ENCODE results near the gene TDRD9.
"Not testable (repeated sequence)": the region's sequence is repeated elsewhere in the genome, so short reads cannot be mapped to it uniquely, and the experiment has no call there.

The TDRD9 gene

GRCh38 chr14:103885509-103885932 lies 42.7 kb upstream of the TDRD9 start:
- Histone ChIP-seq H3K27ac (ENCODE audit: low read length) (no peak overlapping the region), H3K4me3 (ENCODE audit: low read length in 2 of 2) (no peak overlapping the region), H3K27me3 (ENCODE audit: control insufficient read depth in 1 of 2, insufficient read depth in 2 of 2, low read length in 2 of 2) (no peaks in the 10 kb centered on the region), H3K9ac (ENCODE audit: low read length in 2 of 2) (no peak overlapping the region), H3K36me3 (ENCODE audit: control insufficient read depth in 2 of 2, insufficient read depth in 2 of 2, low read length in 2 of 2) (no peaks in the 10 kb centered on the region), H3K9me3 (ENCODE audit: control insufficient read depth in 2 of 2, low read length in 2 of 2) (no peaks in the 10 kb centered on the region), H3K4me1 (ENCODE audit: control insufficient read depth, insufficient read depth, low read length) (peaks cover 28% of the 10 kb centered on the region)

- Histone ChIP-seq H3K36me3 (ENCODE audit: control insufficient read depth in 2 of 2, insufficient read depth in 2 of 2, low read length in 2 of 2) (no peaks in the 10 kb centered on the region), H3K9ac (ENCODE audit: low read length in 2 of 2) (no peak overlapping the region), H3K4me3 (ENCODE audit: low read length in 2 of 2) (no peak overlapping the region), H3K27ac (ENCODE audit: low read length) (no peak overlapping the region), H3K27me3 (ENCODE audit: control insufficient read depth in 1 of 2, insufficient read depth in 2 of 2, low read length in 2 of 2) (no peaks in the 10 kb centered on the region), H3K9me3 (ENCODE audit: control insufficient read depth in 2 of 2, low read length in 2 of 2) (no peaks in the 10 kb centered on the region), H3K4me1 (ENCODE audit: control insufficient read depth, insufficient read depth, low read length) (peaks cover 18% of the 10 kb centered on the region)
Observed at GRCh38 chr14:103886304-103887169, 41.7 kb upstream of the TDRD9 start.

- no peak overlapping the region for H3K4me3 ChIP-seq (ENCODE audit: low read length in 2 of 2)
- no peak overlapping the region for H3K9ac ChIP-seq (ENCODE audit: low read length in 2 of 2)
- H3K4me1 ChIP-seq (ENCODE audit: control insufficient read depth, insufficient read depth, low read length), result peaks cover 12% of the 10 kb centered on the region
- H3K27ac ChIP-seq (ENCODE audit: low read length), result no peak overlapping the region
- no peaks in the 10 kb centered on the region for H3K36me3 ChIP-seq (ENCODE audit: control insufficient read depth in 2 of 2, insufficient read depth in 2 of 2, low read length in 2 of 2)
- no peaks in the 10 kb centered on the region for H3K9me3 ChIP-seq (ENCODE audit: control insufficient read depth in 2 of 2, low read length in 2 of 2)
- H3K27me3 ChIP-seq (ENCODE audit: control insufficient read depth in 1 of 2, insufficient read depth in 2 of 2, low read length in 2 of 2), result no peaks in the 10 kb centered on the region
Observed at GRCh38 chr14:103887170-103887501, 41.1 kb upstream of the TDRD9 start.

GRCh38 chr14:103887557-103888115 lies 40.6 kb upstream of the TDRD9 start:
- Histone ChIP-seq H3K4me3 (ENCODE audit: low read length in 2 of 2) (no peak overlapping the region), H3K9me3 (ENCODE audit: control insufficient read depth in 2 of 2, low read length in 2 of 2) (no peaks in the 10 kb centered on the region), H3K36me3 (ENCODE audit: control insufficient read depth in 2 of 2, insufficient read depth in 2 of 2, low read length in 2 of 2) (no peaks in the 10 kb centered on the region), H3K4me1 (ENCODE audit: control insufficient read depth, insufficient read depth, low read length) (peaks cover 7% of the 10 kb centered on the region), H3K9ac (ENCODE audit: low read length in 2 of 2) (no peak overlapping the region), H3K27ac (ENCODE audit: low read length) (no peak overlapping the region), H3K27me3 (ENCODE audit: control insufficient read depth in 1 of 2, insufficient read depth in 2 of 2, low read length in 2 of 2) (no peaks in the 10 kb centered on the region)

GRCh38 chr14:103889002-103889312 lies 39.3 kb upstream of the TDRD9 start:
- not testable (repeated sequence) for H3K4me1 ChIP-seq (ENCODE audit: control insufficient read depth, insufficient read depth, low read length); H3K4me3 ChIP-seq (ENCODE audit: low read length in 2 of 2); H3K9ac ChIP-seq (ENCODE audit: low read length in 2 of 2); H3K9me3 ChIP-seq (ENCODE audit: control insufficient read depth in 2 of 2, low read length in 2 of 2); H3K36me3 ChIP-seq (ENCODE audit: control insufficient read depth in 2 of 2, insufficient read depth in 2 of 2, low read length in 2 of 2); H3K27ac ChIP-seq (ENCODE audit: low read length); H3K27me3 ChIP-seq (ENCODE audit: control insufficient read depth in 1 of 2, insufficient read depth in 2 of 2, low read length in 2 of 2)

GRCh38 chr14:103889313-103890051 lies 38.8 kb upstream of the TDRD9 start:
- no peaks in the 10 kb centered on the region for H3K9me3 ChIP-seq (ENCODE audit: control insufficient read depth in 2 of 2, low read length in 2 of 2)
- H3K4me3 ChIP-seq (ENCODE audit: low read length in 2 of 2), result no peak overlapping the region
- no peaks in the 10 kb centered on the region for H3K36me3 ChIP-seq (ENCODE audit: control insufficient read depth in 2 of 2, insufficient read depth in 2 of 2, low read length in 2 of 2)
- H3K4me1 ChIP-seq (ENCODE audit: control insufficient read depth, insufficient read depth, low read length), result no peaks in the 10 kb centered on the region
- H3K27me3 ChIP-seq (ENCODE audit: control insufficient read depth in 1 of 2, insufficient read depth in 2 of 2, low read length in 2 of 2), result no peaks in the 10 kb centered on the region
- H3K9ac ChIP-seq (ENCODE audit: low read length in 2 of 2), result no peak overlapping the region
- no peak overlapping the region for H3K27ac ChIP-seq (ENCODE audit: low read length)

- Histone ChIP-seq H3K36me3 (ENCODE audit: control insufficient read depth in 2 of 2, insufficient read depth in 2 of 2, low read length in 2 of 2) (no peaks in the 10 kb centered on the region), H3K27me3 (ENCODE audit: control insufficient read depth in 1 of 2, insufficient read depth in 2 of 2, low read length in 2 of 2) (no peaks in the 10 kb centered on the region), H3K9me3 (ENCODE audit: control insufficient read depth in 2 of 2, low read length in 2 of 2) (no peaks in the 10 kb centered on the region), H3K4me3 (ENCODE audit: low read length in 2 of 2) (no peak overlapping the region), H3K27ac (ENCODE audit: low read length) (no peak overlapping the region), H3K4me1 (ENCODE audit: control insufficient read depth, insufficient read depth, low read length) (no peaks in the 10 kb centered on the region), H3K9ac (ENCODE audit: low read length in 2 of 2) (no peak overlapping the region)
Observed at GRCh38 chr14:103890052-103890371, 38.2 kb upstream of the TDRD9 start.

GRCh38 chr14:103890821-103891666 lies 37.2 kb upstream of the TDRD9 start:
- no peaks in the 10 kb centered on the region for H3K4me1 ChIP-seq (ENCODE audit: control insufficient read depth, insufficient read depth, low read length)
- H3K27ac ChIP-seq (ENCODE audit: low read length), result no peak overlapping the region
- no peak overlapping the region for H3K9ac ChIP-seq (ENCODE audit: low read length in 2 of 2)

GRCh38 chr14:103891667-103892215 lies 36.5 kb upstream of the TDRD9 start:
- Histone ChIP-seq H3K4me1 (ENCODE audit: control insufficient read depth, insufficient read depth, low read length) (no peaks in the 10 kb centered on the region), H3K4me3 (ENCODE audit: low read length in 2 of 2) (no peak overlapping the region), H3K9ac (ENCODE audit: low read length in 2 of 2) (no peak overlapping the region), H3K27ac (ENCODE audit: low read length) (no peak overlapping the region), H3K36me3 (ENCODE audit: control insufficient read depth in 2 of 2, insufficient read depth in 2 of 2, low read length in 2 of 2) (no peaks in the 10 kb centered on the region), H3K27me3 (ENCODE audit: control insufficient read depth in 1 of 2, insufficient read depth in 2 of 2, low read length in 2 of 2) (no peaks in the 10 kb centered on the region), H3K9me3 (ENCODE audit: control insufficient read depth in 2 of 2, low read length in 2 of 2) (no peaks in the 10 kb centered on the region)

More at GRCh38 chr14:103890821-103891666, 37.2 kb upstream of the TDRD9 start:
- H3K36me3 ChIP-seq (ENCODE audit: control insufficient read depth in 2 of 2, insufficient read depth in 2 of 2, low read length in 2 of 2), result no peaks in the 10 kb centered on the region
- H3K27me3 ChIP-seq (ENCODE audit: control insufficient read depth in 1 of 2, insufficient read depth in 2 of 2, low read length in 2 of 2), result no peaks in the 10 kb centered on the region
- H3K9me3 ChIP-seq (ENCODE audit: control insufficient read depth in 2 of 2, low read length in 2 of 2), result no peaks in the 10 kb centered on the region
- no peak overlapping the region for H3K4me3 ChIP-seq (ENCODE audit: low read length in 2 of 2)

- no peaks in the 10 kb centered on the region for H3K36me3 ChIP-seq (ENCODE audit: control insufficient read depth in 2 of 2, insufficient read depth in 2 of 2, low read length in 2 of 2)
- no peak overlapping the region for H3K9ac ChIP-seq (ENCODE audit: low read length in 2 of 2)
- H3K4me1 ChIP-seq (ENCODE audit: control insufficient read depth, insufficient read depth, low read length), result peaks cover 2% of the 10 kb centered on the region
- no peak overlapping the region for H3K4me3 ChIP-seq (ENCODE audit: low read length in 2 of 2)
- no peak overlapping the region for H3K27ac ChIP-seq (ENCODE audit: low read length)
- no peaks in the 10 kb centered on the region for H3K9me3 ChIP-seq (ENCODE audit: control insufficient read depth in 2 of 2, low read length in 2 of 2)
- H3K27me3 ChIP-seq (ENCODE audit: control insufficient read depth in 1 of 2, insufficient read depth in 2 of 2, low read length in 2 of 2), result no peaks in the 10 kb centered on the region
Observed at GRCh38 chr14:103892247-103892646, 36.0 kb upstream of the TDRD9 start.

Data from stomach smooth muscle (tissue), 2 donors.